Measurements from ENCODE around the gene C15orf61.

Gene C15orf61

DNA sequence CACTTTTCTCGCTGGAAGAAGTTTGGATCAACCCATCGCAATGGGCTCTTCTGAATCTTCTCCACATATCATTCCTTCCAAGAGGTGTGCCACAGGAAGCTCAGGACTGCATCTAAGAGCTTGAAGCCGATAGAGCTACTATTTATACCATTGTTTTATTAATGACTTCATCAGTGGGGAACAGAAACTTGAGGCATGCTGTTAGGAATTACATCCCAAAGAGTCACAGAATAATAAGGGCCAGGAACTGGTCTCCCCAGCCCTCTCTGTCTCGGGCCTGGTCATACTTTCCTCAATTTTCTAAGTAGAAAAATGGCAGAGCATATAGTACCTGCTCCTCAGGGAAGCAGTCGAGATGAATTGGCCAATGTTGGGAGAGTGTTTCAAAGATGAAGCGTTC lies 16.9 kb upstream of the C15orf61 start:
- POLR2A ChIA-PET = no interaction called here
- Histone ChIP-seq H3K36me3 (ENCODE audit: control insufficient read depth in 2 of 2, insufficient read depth in 1 of 2, low read length in 2 of 2) (no peaks in the 10 kb centered on the region), H3K9me3 (ENCODE audit: control insufficient read depth, insufficient read depth, low read depth, low read length) (no peaks in the 10 kb centered on the region), H3K4me1 (ENCODE audit: control insufficient read depth, insufficient read depth, low read length) (peaks cover 7% of the 10 kb centered on the region; the same call in 1 of the 2 replicates), H3K27ac (ENCODE audit: extremely low read depth, low read depth, low read length) (no peak overlapping the region), H3K4me3 (ENCODE audit: low read depth, low read length) (no peak overlapping the region)
- CTCF ChIA-PET = interaction anchor here (0.5 to 4.8 kb wide), 3 partner anchors 47 to 332 kb away, joined by 3 to 25 read pairs (median 8); no protein-coding TSS in a partner anchor
- no peak for TF ChIP-seq ZNF239 (tag by site-specific recombination; IDR thresholded peaks at IDR 0.05)
- no peak for TF ChIP-seq ZNF596 (tag by site-specific recombination; IDR thresholded peaks at IDR 0.05)
- TF ChIP-seq ZNF785 (tag by site-specific recombination; IDR thresholded peaks at IDR 0.05) = no peak
- no peak for TF ChIP-seq ZNF391 (tag by site-specific recombination; IDR thresholded peaks at IDR 0.05; ENCODE audit: borderline replicate concordance, low read depth)
- TF ChIP-seq YY2 (tag by site-specific recombination; IDR thresholded peaks at IDR 0.05) = no peak
- TF ChIP-seq ZNF610 (tag by site-specific recombination; IDR thresholded peaks at IDR 0.05; ENCODE audit: borderline replicate concordance) = no peak
- TF ChIP-seq, protein P1, sequence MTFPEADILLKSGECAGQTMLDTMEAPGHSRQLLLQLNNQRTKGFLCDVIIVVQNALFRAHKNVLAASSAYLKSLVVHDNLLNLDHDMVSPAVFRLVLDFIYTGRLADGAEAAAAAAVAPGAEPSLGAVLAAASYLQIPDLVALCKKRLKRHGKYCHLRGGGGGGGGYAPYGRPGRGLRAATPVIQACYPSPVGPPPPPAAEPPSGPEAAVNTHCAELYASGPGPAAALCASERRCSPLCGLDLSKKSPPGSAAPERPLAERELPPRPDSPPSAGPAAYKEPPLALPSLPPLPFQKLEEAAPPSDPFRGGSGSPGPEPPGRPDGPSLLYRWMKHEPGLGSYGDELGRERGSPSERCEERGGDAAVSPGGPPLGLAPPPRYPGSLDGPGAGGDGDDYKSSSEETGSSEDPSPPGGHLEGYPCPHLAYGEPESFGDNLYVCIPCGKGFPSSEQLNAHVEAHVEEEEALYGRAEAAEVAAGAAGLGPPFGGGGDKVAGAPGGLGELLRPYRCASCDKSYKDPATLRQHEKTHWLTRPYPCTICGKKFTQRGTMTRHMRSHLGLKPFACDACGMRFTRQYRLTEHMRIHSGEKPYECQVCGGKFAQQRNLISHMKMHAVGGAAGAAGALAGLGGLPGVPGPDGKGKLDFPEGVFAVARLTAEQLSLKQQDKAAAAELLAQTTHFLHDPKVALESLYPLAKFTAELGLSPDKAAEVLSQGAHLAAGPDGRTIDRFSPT (tag by site-specific recombination; IDR thresholded peaks at IDR 0.05) = no peak
- TF ChIP-seq ZNF23 (tag by site-specific recombination; IDR thresholded peaks at IDR 0.05; ENCODE audit: borderline replicate concordance) = no peak
- no peak for TF ChIP-seq ZNF274 (IDR thresholded peaks at IDR 0.05; ENCODE audit: low read length)
- no peak for TF ChIP-seq ZNF274 (tag by site-specific recombination; IDR thresholded peaks at IDR 0.05; ENCODE audit: borderline replicate concordance)
- TF ChIP-seq SETDB1 (IDR thresholded peaks at IDR 0.05; ENCODE audit: insufficient read length, low read length) = no peak
- TF ChIP-seq GLIS2 (tag by site-specific recombination; IDR thresholded peaks at IDR 0.05) = no peak
- TF ChIP-seq, protein P2, sequence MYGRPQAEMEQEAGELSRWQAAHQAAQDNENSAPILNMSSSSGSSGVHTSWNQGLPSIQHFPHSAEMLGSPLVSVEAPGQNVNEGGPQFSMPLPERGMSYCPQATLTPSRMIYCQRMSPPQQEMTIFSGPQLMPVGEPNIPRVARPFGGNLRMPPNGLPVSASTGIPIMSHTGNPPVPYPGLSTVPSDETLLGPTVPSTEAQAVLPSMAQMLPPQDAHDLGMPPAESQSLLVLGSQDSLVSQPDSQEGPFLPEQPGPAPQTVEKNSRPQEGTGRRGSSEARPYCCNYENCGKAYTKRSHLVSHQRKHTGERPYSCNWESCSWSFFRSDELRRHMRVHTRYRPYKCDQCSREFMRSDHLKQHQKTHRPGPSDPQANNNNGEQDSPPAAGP (tag by site-specific recombination; IDR thresholded peaks at IDR 0.05) = no peak
- TF ChIP-seq ZNF37A (tag by site-specific recombination; IDR thresholded peaks at IDR 0.05) = no peak
- no peak for TF ChIP-seq ZNF138 (tag by site-specific recombination; IDR thresholded peaks at IDR 0.05; ENCODE audit: borderline replicate concordance)
- TF ChIP-seq, protein P3, sequence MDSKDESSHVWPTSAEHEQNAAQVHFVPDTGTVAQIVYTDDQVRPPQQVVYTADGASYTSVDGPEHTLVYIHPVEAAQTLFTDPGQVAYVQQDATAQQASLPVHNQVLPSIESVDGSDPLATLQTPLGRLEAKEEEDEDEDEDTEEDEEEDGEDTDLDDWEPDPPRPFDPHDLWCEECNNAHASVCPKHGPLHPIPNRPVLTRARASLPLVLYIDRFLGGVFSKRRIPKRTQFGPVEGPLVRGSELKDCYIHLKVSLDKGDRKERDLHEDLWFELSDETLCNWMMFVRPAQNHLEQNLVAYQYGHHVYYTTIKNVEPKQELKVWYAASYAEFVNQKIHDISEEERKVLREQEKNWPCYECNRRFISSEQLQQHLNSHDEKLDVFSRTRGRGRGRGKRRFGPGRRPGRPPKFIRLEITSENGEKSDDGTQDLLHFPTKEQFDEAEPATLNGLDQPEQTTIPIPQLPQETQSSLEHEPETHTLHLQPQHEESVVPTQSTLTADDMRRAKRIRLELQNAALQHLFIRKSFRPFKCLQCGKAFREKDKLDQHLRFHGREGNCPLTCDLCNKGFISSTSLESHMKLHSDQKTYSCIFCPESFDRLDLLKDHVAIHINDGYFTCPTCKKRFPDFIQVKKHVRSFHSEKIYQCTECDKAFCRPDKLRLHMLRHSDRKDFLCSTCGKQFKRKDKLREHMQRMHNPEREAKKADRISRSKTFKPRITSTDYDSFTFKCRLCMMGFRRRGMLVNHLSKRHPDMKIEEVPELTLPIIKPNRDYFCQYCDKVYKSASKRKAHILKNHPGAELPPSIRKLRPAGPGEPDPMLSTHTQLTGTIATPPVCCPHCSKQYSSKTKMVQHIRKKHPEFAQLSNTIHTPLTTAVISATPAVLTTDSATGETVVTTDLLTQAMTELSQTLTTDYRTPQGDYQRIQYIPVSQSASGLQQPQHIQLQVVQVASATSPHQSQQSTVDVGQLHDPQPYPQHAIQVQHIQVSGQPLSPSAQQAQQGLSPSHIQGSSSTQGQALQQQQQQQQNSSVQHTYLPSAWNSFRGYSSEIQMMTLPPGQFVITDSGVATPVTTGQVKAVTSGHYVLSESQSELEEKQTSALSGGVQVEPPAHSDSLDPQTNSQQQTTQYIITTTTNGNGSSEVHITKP (tag by site-specific recombination; IDR thresholded peaks at IDR 0.05) = no peak
- TF ChIP-seq, protein P4, sequence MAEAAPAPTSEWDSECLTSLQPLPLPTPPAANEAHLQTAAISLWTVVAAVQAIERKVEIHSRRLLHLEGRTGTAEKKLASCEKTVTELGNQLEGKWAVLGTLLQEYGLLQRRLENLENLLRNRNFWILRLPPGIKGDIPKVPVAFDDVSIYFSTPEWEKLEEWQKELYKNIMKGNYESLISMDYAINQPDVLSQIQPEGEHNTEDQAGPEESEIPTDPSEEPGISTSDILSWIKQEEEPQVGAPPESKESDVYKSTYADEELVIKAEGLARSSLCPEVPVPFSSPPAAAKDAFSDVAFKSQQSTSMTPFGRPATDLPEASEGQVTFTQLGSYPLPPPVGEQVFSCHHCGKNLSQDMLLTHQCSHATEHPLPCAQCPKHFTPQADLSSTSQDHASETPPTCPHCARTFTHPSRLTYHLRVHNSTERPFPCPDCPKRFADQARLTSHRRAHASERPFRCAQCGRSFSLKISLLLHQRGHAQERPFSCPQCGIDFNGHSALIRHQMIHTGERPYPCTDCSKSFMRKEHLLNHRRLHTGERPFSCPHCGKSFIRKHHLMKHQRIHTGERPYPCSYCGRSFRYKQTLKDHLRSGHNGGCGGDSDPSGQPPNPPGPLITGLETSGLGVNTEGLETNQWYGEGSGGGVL (tag by site-specific recombination; IDR thresholded peaks at IDR 0.05) = no peak
- no peak for TF ChIP-seq ZNF747 (tag by site-specific recombination; IDR thresholded peaks at IDR 0.05)
- TF ChIP-seq, protein P5, sequence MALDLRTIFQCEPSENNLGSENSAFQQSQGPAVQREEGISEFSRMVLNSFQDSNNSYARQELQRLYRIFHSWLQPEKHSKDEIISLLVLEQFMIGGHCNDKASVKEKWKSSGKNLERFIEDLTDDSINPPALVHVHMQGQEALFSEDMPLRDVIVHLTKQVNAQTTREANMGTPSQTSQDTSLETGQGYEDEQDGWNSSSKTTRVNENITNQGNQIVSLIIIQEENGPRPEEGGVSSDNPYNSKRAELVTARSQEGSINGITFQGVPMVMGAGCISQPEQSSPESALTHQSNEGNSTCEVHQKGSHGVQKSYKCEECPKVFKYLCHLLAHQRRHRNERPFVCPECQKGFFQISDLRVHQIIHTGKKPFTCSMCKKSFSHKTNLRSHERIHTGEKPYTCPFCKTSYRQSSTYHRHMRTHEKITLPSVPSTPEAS (tag by site-specific recombination; IDR thresholded peaks at IDR 0.05) = no peak
- TF ChIP-seq, protein P6, sequence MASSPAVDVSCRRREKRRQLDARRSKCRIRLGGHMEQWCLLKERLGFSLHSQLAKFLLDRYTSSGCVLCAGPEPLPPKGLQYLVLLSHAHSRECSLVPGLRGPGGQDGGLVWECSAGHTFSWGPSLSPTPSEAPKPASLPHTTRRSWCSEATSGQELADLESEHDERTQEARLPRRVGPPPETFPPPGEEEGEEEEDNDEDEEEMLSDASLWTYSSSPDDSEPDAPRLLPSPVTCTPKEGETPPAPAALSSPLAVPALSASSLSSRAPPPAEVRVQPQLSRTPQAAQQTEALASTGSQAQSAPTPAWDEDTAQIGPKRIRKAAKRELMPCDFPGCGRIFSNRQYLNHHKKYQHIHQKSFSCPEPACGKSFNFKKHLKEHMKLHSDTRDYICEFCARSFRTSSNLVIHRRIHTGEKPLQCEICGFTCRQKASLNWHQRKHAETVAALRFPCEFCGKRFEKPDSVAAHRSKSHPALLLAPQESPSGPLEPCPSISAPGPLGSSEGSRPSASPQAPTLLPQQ (tag by site-specific recombination; IDR thresholded peaks at IDR 0.05) = no peak
- no peak for TF ChIP-seq ZNF19 (tag by site-specific recombination; IDR thresholded peaks at IDR 0.05; ENCODE audit: low read depth)
